Measurements from ENCODE around the gene ANKLE2. TPM values are rescaled to one million over a fixed set of nuclear protein-coding genes. Genes with fewer than 3 reads are reported as not detected.

The ANKLE2 gene
- total and polyA plus RNA-seq, 2 of the 13 experiments (the other 11 are each of a cell fraction or from before 2014, with no cell fraction given), result 35.3 to 37.1 TPM

- Histone ChIP-seq H3K27me3 (ENCODE audit: control insufficient read depth in 1 of 2, insufficient read depth in 2 of 2, low read length in 2 of 2) (no peaks in the 10 kb centered on the region), H2AFZ (ENCODE audit: low read length) (no peak overlapping the region), H4K20me1 (ENCODE audit: insufficient read depth, low read length) (no peaks in the 10 kb centered on the region), H3K9me3 (ENCODE audit: low read length) (no peaks in the 10 kb centered on the region), H3K4me1 (ENCODE audit: insufficient read depth, low read length) (no peaks in the 10 kb centered on the region), H3K79me2 (ENCODE audit: insufficient read depth, low read length) (no peaks in the 10 kb centered on the region), H3K27ac (ENCODE audit: extremely low read length, insufficient read depth, low read length) (no peak overlapping the region), H3K4me3 (replicated peaks in 1 of 3; ENCODE audit: insufficient read depth in 1 of 3, low read depth in 2 of 3, low read length in 3 of 3) (no peak overlapping the region), H3K9ac (ENCODE audit: insufficient read depth, low read depth, low read length) (no peak overlapping the region), H3K36me3 (replicated peaks in 1 of 2; ENCODE audit: control insufficient read depth in 1 of 2, insufficient read depth in 2 of 2, low read length in 2 of 2) (peaks cover 45 to 80% of the 10 kb centered on the region in 2 experiments), H3K4me2 (ENCODE audit: low read depth, low read length) (no peak overlapping the region)
- intact Hi-C loops (cut with micrococcal nuclease; ENCODE audit: unreplicated experiment), result no loop called here
- no peak for TF ChIP-seq ZBTB1 (CRISPR knock-in tag; IDR thresholded peaks at IDR 0.05; ENCODE audit: borderline replicate concordance)
- no peak for TF ChIP-seq RFXANK (CRISPR knock-in tag; IDR thresholded peaks at IDR 0.05)
- TF ChIP-seq ZNF530 (CRISPR knock-in tag; IDR thresholded peaks at IDR 0.05; ENCODE audit: low read depth), result no peak
- no peak for TF ChIP-seq ZNF382 (CRISPR knock-in tag; IDR thresholded peaks at IDR 0.05; ENCODE audit: borderline replicate concordance)
- no peak for TF ChIP-seq ZNF251 (CRISPR knock-in tag; IDR thresholded peaks at IDR 0.05)
- TF ChIP-seq, protein P1, sequence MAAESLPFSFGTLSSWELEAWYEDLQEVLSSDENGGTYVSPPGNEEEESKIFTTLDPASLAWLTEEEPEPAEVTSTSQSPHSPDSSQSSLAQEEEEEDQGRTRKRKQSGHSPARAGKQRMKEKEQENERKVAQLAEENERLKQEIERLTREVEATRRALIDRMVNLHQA (CRISPR knock-in tag; IDR thresholded peaks at IDR 0.05), result no peak
- TF ChIP-seq SNAPC2 (CRISPR knock-in tag; IDR thresholded peaks at IDR 0.05), result no peak
- no peak for TF ChIP-seq ZUFSP (CRISPR knock-in tag; IDR thresholded peaks at IDR 0.05; ENCODE audit: borderline replicate concordance)
- TF ChIP-seq POLR2A (IDR thresholded peaks at IDR 0.05; ENCODE audit: insufficient read depth in 1 of 2, low read depth in 2 of 2, low read length in 2 of 2), result no peak
- no peak for TF ChIP-seq ZNF235 (CRISPR knock-in tag; IDR thresholded peaks at IDR 0.05; ENCODE audit: borderline replicate concordance)
- no peak for TF ChIP-seq ZNF850 (CRISPR knock-in tag; conservative IDR thresholded peaks at IDR 0.05)
- no peak for TF ChIP-seq ZFYVE20 (CRISPR knock-in tag; IDR thresholded peaks at IDR 0.05; ENCODE audit: borderline replicate concordance, low read depth)
- no peak for TF ChIP-seq NBN (conservative IDR thresholded peaks at IDR 0.05)
- no peak for TF ChIP-seq MBNL3 (CRISPR knock-in tag; conservative IDR thresholded peaks at IDR 0.05)
- 97% methylated on average over 20 of the region's 24 CpGs for WGBS (ENCODE audit: low lambda C conversion rate)
- no TSS peak for BruUV-seq (replicated peaks)
- CTCF ChIA-PET (ENCODE audit: low intra/inter-chr PET ratio, low total read pairs), result no interaction called here
- in situ Hi-C loops (cut with HindIII; ENCODE audit: extremely low pct_ligation_motif_present, low pct_unique_long_range_greater_than_20kb), result no loop called here
- FAIRE-seq (no peak), DNase-seq (ENCODE audit: low spot score) (no peak), ATAC-seq (no peak)
- POLR2A ChIA-PET, result no interaction called here
These were observed 14.0 kb upstream of the ANKLE2 start for GRCh38 chr12:132775502-132776229.
